Measurements from ENCODE around the gene SYT11. TPM values are rescaled to one million over a fixed set of nuclear protein-coding genes. Genes with fewer than 3 reads are reported as not detected.
"Not testable (repeated sequence)": the region's sequence is repeated elsewhere in the genome, so short reads cannot be mapped to it uniquely, and the experiment has no call there.

The SYT11 gene
- total RNA-seq, 4 donors from 2014 or later = 4.2 to 11.2 (median 6.2) TPM

- DNase-seq (ENCODE audit: low spot score) = no peak
- no peak for TF ChIP-seq CTCF (IDR thresholded peaks at IDR 0.05)
- ATAC-seq (ENCODE audit: low FRiP score) = no peak
These were observed 30.2 kb downstream of the SYT11 start for GRCh38 chr1:155889566-155889965.

GRCh38 chr1:155890251-155890650 lies 30.9 kb downstream of the SYT11 start:
- DNase-seq (ENCODE audit: low spot score) = no peak
- TF ChIP-seq CTCF (IDR thresholded peaks at IDR 0.05) = no peak
- ATAC-seq (ENCODE audit: low FRiP score) = no peak

GRCh38 chr1:155892796-155893195 lies 33.4 kb downstream of the SYT11 start:
- no peak for ATAC-seq (ENCODE audit: low FRiP score)
- DNase-seq (ENCODE audit: low spot score) = no peak
- TF ChIP-seq CTCF (IDR thresholded peaks at IDR 0.05) = no peak

- TF ChIP-seq CTCF (IDR thresholded peaks at IDR 0.05) = no peak
- peak; percentile 33 for ATAC-seq (ENCODE audit: low FRiP score)
- DNase-seq (ENCODE audit: low spot score) = no peak
These were observed 34.2 kb downstream of the SYT11 start for GRCh38 chr1:155893389-155894142.

GRCh38 chr1:155895617-155896016 lies 36.2 kb downstream of the SYT11 start:
- not testable (repeated sequence) for ATAC-seq (ENCODE audit: low FRiP score); DNase-seq (ENCODE audit: low spot score)

- DNase-seq (ENCODE audit: low spot score); ATAC-seq (ENCODE audit: low FRiP score): not testable (repeated sequence)
These were observed 37.1 kb downstream of the SYT11 start for GRCh38 chr1:155896476-155896875.

- no peak for TF ChIP-seq CTCF (IDR thresholded peaks at IDR 0.05)
- ATAC-seq (ENCODE audit: low FRiP score) (no peak), DNase-seq (ENCODE audit: low spot score) (no peak)
These were observed 38.4 kb downstream of the SYT11 start for GRCh38 chr1:155897746-155898145.

- ATAC-seq (ENCODE audit: low FRiP score) (no peak), DNase-seq (ENCODE audit: low spot score) (no peak)
- no peak for TF ChIP-seq CTCF (IDR thresholded peaks at IDR 0.05)
These were observed 39.5 kb downstream of the SYT11 start for GRCh38 chr1:155898888-155899287.
